Stimulated activated CD8-positive, alpha-beta memory T cell treated with anti-CD3 and anti-CD28 coated beads, Interleukin-15, amount 100 ng/mL, for 4 hours (primary cell): Measurements from ENCODE around the gene IFITM5.
"Not testable (repeated sequence)": the region's sequence is repeated elsewhere in the genome, so short reads cannot be mapped to it uniquely, and the experiment has no call there.

Source experiments
- DNase-seq, 2 donors: peaks; one replicate each; pipeline ENCODE4 v3.0.0-alpha.2; 2020; ENCODE audit warnings: low read depth in 2 of 2

The IFITM5 gene

GRCh38 chr11:299081-299891 is at the start of gene IFITM5:
IFITM5 (minus strand) TSS chr11:299526; CDS start chr11:299490, 36 bp downstream.
- no peak for DNase-seq

GRCh38 chr11:346529-346928 is 47.2 kb upstream of the IFITM5 start:
- no peak for DNase-seq

- no peak for DNase-seq
Observed at GRCh38 chr11:344836-345578, 45.7 kb upstream of the IFITM5 start.

DNA sequence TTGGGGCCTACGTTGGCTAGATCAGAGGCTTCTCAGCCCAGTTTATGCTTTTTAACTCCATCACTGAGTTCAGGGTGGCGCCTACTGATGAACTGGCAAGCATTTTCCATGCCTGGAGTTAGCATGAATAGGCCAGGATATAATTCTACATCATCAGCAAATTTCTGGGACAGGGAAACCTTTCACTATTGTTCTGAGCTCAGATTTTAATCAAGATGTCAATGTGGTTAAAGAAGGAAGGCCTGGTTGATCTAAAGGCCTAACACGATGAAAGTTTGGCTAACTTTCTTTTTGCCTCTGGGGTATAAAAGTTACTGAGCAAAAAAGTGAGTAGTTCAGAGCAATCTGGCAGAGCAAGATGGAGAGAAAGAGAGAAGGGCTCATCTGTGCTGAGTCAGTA is 43.0 kb upstream of the IFITM5 start:
- DNase-seq: no peak

DNA sequence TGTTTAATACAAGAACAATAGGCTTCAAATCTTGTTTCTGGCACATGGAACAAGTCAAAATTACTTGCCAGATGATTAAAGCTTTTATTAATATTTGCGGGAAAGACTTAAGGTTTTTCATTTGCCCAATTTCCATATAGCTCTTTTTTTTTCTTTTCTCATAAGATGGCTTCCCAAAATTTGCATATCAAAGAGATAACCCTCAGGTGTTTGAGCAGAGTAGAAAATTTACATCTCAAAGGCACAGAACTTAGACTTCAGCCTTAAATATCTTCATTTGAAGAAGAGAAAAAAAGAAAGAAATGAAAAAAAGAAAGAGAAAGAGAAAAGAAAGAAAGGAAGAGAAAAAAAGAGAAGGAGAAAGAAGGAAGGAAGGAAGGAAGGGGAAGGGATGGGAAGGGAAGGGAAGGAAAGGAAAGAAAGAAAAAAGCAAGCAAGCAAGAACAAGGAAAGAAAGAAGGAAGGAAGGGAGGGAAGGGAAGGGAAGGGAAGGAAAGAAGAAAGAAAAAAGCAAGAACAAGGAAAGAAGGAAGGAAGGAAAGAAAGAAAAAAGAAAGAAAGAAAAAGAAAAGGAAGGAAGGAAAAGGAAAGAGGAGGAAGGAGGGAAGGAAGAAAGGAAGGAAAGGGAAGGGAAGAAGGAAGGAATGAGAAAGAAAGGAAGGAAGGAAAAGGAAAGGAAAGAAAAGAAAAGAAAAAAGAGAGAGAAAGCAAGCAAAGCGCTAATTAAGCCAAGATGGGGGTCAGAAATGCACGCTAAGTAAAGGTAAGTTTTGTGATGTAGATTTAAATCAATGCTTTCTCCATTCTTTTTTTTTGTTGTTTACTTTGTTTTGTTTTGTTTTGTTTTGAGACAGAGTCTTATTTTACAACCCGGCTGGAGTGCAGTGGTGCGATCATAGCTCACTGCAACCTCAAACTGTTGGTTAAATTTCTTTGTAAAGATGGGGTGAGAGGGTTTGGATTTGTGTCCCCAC is 41.5 kb upstream of the IFITM5 start:
- no peak for DNase-seq

- DNase-seq: no peak
Observed at GRCh38 chr11:339963-340362, 40.6 kb upstream of the IFITM5 start.

DNA sequence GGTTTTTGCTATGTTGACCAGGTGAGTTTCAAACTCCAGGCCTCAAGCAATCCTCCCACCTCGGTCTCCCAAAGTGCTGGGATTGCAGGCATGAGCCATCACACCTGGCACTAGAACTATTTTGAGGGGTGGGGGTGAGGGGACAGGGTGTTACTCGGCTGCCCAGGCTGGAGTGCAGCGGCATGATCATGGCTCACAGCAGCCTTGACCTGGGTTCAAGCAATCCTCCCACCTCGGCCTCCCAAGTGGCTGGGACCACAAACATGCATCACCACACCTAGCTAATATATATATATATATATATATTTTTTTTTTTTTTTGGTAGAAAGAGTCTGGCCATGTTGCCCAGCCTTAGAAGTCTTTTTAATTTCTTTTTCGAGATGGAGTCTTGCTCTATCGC is 38.4 kb upstream of the IFITM5 start:
- no peak for DNase-seq

GRCh38 chr11:336659-337198 is 37.4 kb upstream of the IFITM5 start:
- no peak for DNase-seq

DNA sequence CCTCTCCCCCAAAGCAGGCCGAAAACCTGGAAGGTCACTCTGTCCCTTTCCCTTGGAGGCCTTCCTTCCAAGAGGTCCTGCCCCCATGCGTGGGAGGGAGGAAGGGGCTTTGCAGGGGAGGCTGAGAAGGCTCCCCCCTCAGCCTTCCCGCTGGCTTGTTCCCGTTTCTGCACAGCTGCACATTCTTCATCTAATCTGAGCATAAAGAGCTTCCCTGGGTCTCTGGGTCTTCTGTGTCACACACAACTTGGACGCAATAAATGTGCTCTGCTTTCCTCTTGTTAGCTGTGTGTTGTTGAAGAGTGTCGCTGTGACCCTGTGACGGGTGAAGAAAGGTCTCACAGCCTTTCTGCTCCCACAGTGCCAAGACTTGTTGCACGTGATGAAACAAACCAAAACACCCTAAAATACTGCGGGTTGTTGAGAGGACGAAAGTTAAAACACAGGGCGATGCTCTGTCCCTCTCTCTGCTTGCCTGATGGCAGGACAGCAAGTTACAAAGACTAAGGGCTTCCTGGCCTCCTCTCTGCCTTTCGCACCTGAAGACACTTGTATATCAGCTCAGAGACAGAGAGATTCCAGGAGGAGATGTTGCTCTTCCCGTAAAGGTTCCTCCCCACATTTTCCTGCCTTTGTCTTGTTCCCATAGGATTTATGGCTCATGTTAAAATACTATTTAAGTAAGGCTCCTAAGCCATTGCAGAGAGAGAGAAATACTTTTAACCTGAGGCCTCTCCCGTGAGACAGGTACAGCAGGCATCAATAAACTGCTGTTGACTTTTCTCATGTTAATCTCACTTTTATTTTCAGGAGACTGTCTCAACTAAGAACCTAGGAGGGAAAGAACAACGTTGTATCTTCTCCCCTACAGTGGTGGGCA is 36.7 kb upstream of the IFITM5 start:
- DNase-seq: no peak

- no peak for DNase-seq
Observed at GRCh38 chr11:334264-334994, 35.1 kb upstream of the IFITM5 start.

DNA sequence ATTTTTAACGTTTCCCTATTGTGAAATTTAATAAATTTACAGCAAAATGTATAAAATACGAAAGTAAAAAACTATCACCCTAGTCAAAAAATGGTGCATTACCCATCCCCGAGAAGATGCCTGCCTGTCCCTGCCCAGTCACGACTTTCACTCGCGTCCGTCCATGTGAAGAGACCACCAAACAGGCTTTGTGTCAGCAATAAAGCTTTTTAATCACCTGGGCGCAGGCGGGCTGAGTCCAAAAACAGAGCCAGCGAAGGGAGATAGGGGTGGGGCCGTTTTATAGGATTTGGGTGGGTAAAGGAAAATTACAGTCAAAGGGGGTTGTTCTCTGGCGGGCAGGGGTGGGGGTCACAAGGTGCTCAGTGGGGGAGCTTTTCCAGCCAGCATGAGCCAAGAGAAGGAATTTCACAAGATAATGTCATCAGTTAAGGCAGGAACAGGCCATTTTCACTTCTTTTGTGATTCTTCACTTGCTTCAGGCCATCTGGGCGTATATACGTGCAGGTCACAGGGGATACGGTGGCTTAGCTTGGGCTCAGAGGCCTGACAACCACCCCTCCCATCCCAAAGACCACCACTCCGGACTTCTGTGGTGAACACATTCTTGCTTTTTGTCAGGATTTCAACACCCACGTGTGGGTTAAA is 34.4 kb upstream of the IFITM5 start:
- not testable (repeated sequence) for DNase-seq

DNA sequence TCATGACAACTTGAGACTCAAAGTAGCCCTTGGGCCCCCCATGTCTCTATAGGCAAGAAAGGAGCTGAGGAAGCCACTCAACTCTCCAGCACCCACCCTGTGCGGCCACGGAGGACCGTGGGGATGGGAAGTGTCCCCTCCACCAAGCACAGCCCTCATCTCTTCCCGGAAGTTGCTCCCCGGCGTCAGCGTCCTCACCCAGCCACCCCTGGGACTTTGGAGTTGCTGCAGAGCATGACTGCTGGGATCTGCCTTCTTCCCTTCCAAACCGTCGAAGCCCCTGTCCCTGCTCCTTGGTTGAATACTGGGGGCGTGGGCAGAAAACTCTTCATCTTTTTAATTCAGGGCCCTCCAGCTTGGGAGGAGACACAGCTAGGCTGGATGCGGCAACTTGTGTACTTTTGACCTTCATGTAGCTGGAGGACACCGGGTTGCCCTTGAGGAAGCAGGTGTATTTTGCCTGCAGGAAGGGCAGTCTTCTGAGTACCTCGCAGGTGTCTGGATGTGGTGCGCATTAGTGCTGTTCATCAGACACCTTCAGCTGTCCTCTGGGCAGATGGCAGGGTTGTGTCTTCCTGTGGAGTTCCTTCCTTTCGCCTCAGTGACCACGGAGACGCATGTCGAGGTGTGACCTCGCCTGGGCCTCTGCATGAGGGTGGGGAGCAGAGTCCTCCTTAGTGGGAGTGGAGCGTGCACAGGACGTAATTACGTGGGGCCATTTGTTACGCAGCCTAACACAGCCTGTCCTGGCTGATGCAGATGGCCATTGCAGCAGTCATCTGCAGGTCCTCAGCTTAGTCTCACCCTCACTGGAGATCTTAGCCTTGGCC is 33.5 kb upstream of the IFITM5 start:
- DNase-seq: no peak

DNA sequence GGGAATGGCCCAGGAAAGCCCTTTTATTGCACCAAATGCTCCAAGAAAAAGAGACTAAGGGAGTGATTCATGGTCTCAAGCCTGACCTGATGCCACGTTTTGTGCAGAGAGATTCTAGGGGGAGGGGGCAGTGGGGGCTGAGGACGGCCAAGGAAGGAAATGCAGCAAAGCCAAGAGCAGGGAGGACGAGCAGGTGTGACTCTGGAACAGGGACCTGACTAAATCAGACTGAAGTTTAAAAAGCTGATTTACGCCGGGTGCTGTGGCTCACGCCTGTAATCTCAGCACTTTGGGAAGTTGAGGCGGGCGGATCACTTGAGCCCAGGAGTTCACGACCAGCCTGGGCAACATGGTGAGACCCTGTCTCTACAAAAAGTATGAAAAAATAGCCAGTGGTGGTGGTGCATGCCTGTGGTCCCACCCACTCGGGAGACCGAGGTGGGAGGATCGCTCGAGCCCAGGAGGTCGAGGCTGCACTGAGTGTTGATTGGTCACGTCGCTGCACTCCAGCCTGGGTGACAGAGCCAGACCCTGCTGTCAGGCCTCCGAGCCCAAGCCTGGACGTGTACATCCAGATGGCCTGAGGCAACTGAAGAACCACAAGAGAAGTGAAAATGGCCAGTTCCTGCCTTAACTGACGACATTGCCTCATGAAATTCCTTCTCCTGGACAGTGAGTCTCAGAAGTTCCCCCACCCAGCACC is 32.2 kb upstream of the IFITM5 start:
- DNase-seq: no peak

GRCh38 chr11:330694-331357 is 31.5 kb upstream of the IFITM5 start:
- DNase-seq: no peak

GRCh38 chr11:330307-330693 is 31.0 kb upstream of the IFITM5 start:
- no peak for DNase-seq

DNA sequence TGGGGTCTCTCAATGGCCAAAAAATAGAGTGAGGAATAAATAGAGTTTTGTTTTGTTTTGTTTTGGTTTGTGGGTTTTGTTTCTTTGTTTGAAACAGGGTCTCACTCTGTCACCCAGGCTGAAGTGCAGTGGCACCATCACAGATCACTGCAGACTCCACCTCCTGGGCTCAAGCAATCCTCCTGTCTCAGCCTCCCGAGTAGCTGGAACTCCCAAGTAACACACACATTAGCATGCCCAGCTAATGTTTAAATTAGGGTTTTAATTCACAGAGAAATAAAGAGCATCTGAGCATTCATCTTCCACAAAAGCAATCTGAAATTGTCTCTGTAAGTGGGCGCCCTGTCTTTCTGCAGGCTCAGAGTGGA is 30.5 kb upstream of the IFITM5 start:
- DNase-seq: no peak

DNA sequence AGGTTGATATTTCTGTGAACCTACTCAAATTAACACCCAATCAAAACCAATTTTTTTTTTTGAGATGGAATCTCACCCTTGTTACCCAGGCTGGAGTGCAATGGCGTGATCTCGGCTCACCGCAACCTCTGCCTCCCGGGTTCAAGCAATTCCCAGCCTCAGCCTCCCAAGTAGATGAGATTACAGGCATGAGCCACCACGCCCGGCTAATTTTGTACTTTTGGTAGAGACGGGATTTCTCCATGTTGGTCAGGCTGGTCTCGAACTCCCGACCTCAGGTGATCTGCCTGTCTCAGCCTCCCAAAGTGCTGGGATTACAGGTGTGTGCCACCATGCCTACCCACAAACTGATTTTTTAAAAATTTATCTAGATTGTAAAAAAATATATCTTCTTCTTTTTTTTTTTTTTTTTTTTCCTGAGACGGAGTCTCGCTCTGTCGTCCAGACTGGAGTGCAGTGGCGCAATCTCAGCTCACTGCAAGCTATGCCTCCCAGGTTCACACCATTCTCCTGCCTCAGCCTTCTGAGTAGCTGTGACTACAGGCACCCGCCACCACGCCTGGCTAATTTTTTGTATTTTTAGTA is 29.3 kb upstream of the IFITM5 start:
- not testable (repeated sequence) for DNase-seq
